DOHH2 (cell line): Measurements from ENCODE around the gene SEMA4C.
"Not testable (repeated sequence)": the region's sequence is repeated elsewhere in the genome, so short reads cannot be mapped to it uniquely, and the experiment has no call there.

Source experiments
- H3F3A ChIP-seq: fragments of 200-600 bp; sonication (generic), shearing (Covaris generic); 2 replicates; pipeline ENCODE4 v1.6.0; 2016; ENCODE audit warnings: antibody characterized with exemption, mild to moderate bottlenecking; ENCODE audit not compliant: control insufficient read depth, insufficient read depth
- H3K27ac ChIP-seq: fragments of 200-600 bp; sonication (generic); 2 replicates; pipeline ENCODE4 v1.5.1; 2014; ENCODE audit warnings: low read depth, mild to moderate bottlenecking, low read length, moderate library complexity
- H3K27me3 ChIP-seq: fragments of 200-600 bp; sonication (generic); 2 replicates; pipeline ENCODE4 v1.6.1; 2014; ENCODE audit warnings: mild to moderate bottlenecking, low read length, mixed read lengths; ENCODE audit not compliant: control insufficient read depth
- H3K36me3 ChIP-seq: fragments of 200-600 bp; sonication (generic); 2 replicates; pipeline ENCODE4 v1.6.1; 2014; ENCODE audit warnings: mild to moderate bottlenecking, low read length, moderate library complexity, mixed read lengths; ENCODE audit not compliant: control insufficient read depth
- H3K4me1 ChIP-seq: fragments of 200-600 bp; sonication (generic); 2 replicates; pipeline ENCODE4 v1.6.1; 2014; ENCODE audit warnings: mild to moderate bottlenecking, low read length, mixed read lengths; ENCODE audit not compliant: control insufficient read depth
- H3K4me2 ChIP-seq: fragments of 200-600 bp; sonication (generic); 2 replicates; pipeline ENCODE4 v1.6.0; 2014; ENCODE audit warnings: mild to moderate bottlenecking, low read length, moderate library complexity
- H3K4me3 ChIP-seq: fragments of 200-600 bp; sonication (generic); 2 replicates; pipeline ENCODE4 v1.5.1; 2014; ENCODE audit warnings: mild to moderate bottlenecking, low read length, mixed read lengths
- H3K79me2 ChIP-seq: fragments of 200-600 bp; sonication (generic); 2 replicates; pipeline ENCODE4 v1.6.1; 2014; ENCODE audit warnings: mild to moderate bottlenecking, low read length, mixed read lengths; ENCODE audit not compliant: control insufficient read depth
- H3K9me2 ChIP-seq: fragments of 200-600 bp; sonication (generic); replicated peaks from 2 replicates; pipeline ENCODE4 v1.6.1; 2014; ENCODE audit warnings: mild to moderate bottlenecking, low read length, mixed read lengths; ENCODE audit not compliant: control insufficient read depth
- H3K9me3 ChIP-seq: fragments of 200-600 bp; sonication (generic); 2 replicates; pipeline ENCODE4 v1.6.1; 2014; ENCODE audit warnings: antibody characterized with exemption, low read length, mixed read lengths; ENCODE audit not compliant: control insufficient read depth, insufficient read depth
- H4K20me1 ChIP-seq: fragments of 200-600 bp; sonication (generic); 2 replicates; pipeline ENCODE4 v1.6.0; 2014; ENCODE audit warnings: low read depth, mild to moderate bottlenecking, antibody characterized with exemption, low read length, moderate library complexity; ENCODE audit not compliant: control insufficient read depth, insufficient read depth
- CTCF ChIP-seq: fragments of 200-600 bp; sonication (generic); IDR thresholded peaks from one replicate; pipeline ENCODE4 v1.5.1; 2014; ENCODE audit warnings: antibody characterized with exemption, mild to moderate bottlenecking, low read depth, low read length; ENCODE audit not compliant: poor library complexity, severe bottlenecking
- EZH2phosphoT487 ChIP-seq: fragments of 200-600 bp; sonication (generic); IDR thresholded peaks from 2 replicates; pipeline ENCODE4 v1.6.1; 2017; ENCODE audit warnings: borderline replicate concordance, mild to moderate bottlenecking, antibody characterized with exemption, low read length, moderate library complexity, mixed read lengths

The SEMA4C gene

GRCh38 chr2:96864343-96865091 is 5.4 kb downstream of the SEMA4C start:
- Histone ChIP-seq H3K79me2 (no peaks in the 10 kb centered on the region), H3K4me3 (no peak overlapping the region), H3K36me3 (no peaks in the 10 kb centered on the region), H4K20me1 (no peaks in the 10 kb centered on the region), H3K27me3 (peaks cover 39% of the 10 kb centered on the region), H3K4me2 (no peak overlapping the region), H3F3A (no peaks in the 10 kb centered on the region), H3K4me1 (peaks cover 14% of the 10 kb centered on the region), H3K9me2 (no peaks in the 10 kb centered on the region), H3K9me3 (no peaks in the 10 kb centered on the region), H3K27ac (no peak overlapping the region)
- TF ChIP-seq CTCF (no peak), EZH2phosphoT487 (no peak)

GRCh38 chr2:96863575-96864342 is 6.1 kb downstream of the SEMA4C start:
- Histone ChIP-seq H3K4me3 (no peak overlapping the region), H3K4me1 (peaks cover 13% of the 10 kb centered on the region), H3K9me3 (no peaks in the 10 kb centered on the region), H3K27ac (no peak overlapping the region), H3K27me3 (peaks cover 40% of the 10 kb centered on the region), H3K79me2 (no peaks in the 10 kb centered on the region), H3F3A (no peaks in the 10 kb centered on the region), H3K36me3 (no peaks in the 10 kb centered on the region), H3K4me2 (no peak overlapping the region), H3K9me2 (no peaks in the 10 kb centered on the region), H4K20me1 (no peaks in the 10 kb centered on the region)
- TF ChIP-seq EZH2phosphoT487 (no peak), CTCF (no peak)

GRCh38 chr2:96863056-96863455 is 6.8 kb downstream of the SEMA4C start:
- not testable (repeated sequence) for H3K4me2 ChIP-seq, H4K20me1 ChIP-seq, H3F3A ChIP-seq, H3K27ac ChIP-seq, H3K36me3 ChIP-seq, H3K4me3 ChIP-seq, H3K9me3 ChIP-seq, H3K79me2 ChIP-seq, H3K9me2 ChIP-seq
- H3K27me3 ChIP-seq, result peaks cover 34% of the 10 kb centered on the region
- peaks cover 10% of the 10 kb centered on the region for H3K4me1 ChIP-seq

GRCh38 chr2:96861074-96861473 is 8.8 kb downstream of the SEMA4C start:
- Histone ChIP-seq H3K27me3 (peaks cover 15% of the 10 kb centered on the region), H3K4me2 (no peak overlapping the region), H3F3A (no peaks in the 10 kb centered on the region), H3K79me2 (peaks cover 13% of the 10 kb centered on the region), H4K20me1 (no peaks in the 10 kb centered on the region; the same call in 1 of the 2 replicates), H3K4me3 (no peak overlapping the region), H3K4me1 (peaks cover 22% of the 10 kb centered on the region), H3K27ac (no peak overlapping the region), H3K36me3 (no peaks in the 10 kb centered on the region), H3K9me2 (no peaks in the 10 kb centered on the region), H3K9me3 (no peaks in the 10 kb centered on the region)
- TF ChIP-seq CTCF, result no peak
- no peak for TF ChIP-seq EZH2phosphoT487
